Measurements from ENCODE around the gene DTX1.

DTX1 gene

DNA sequence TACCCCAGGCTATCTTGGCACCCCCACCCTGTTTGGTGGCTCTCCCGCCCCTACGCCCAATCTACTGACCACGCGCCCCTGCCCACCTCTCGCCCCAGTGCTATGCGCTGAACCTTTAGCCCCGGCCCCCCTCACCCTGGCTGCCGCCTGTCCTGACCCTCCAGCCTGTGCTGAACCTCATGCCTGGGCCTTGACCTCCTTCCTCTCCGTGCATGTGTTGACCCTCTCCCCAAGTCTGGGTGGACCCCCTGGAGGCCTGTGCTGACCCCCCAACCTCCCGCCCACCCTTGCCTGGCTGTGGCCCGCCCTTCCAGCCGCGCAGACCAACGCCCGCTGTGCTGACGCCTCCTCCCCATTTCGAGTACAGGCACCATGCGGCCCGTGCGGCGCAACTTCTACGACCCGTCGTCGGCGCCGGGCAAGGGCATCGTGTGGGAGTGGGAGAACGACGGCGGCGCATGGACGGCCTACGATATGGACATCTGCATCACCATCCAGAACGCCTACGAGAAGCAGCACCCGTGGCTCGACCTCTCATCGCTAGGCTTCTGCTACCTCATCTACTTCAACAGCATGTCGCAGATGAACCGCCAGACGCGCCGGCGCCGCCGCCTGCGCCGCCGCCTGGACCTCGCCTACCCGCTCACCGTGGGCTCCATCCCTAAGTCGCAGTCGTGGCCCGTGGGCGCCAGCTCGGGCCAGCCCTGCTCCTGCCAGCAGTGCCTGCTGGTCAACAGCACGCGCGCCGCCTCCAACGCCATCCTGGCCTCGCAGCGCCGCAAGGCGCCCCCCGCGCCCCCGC, 20.7 kb downstream of the DTX1 start:
- no peak for TF ChIP-seq POLR2A (IDR thresholded peaks at IDR 0.05; ENCODE audit: extremely low read depth, insufficient read length)
- TF ChIP-seq, protein P1, sequence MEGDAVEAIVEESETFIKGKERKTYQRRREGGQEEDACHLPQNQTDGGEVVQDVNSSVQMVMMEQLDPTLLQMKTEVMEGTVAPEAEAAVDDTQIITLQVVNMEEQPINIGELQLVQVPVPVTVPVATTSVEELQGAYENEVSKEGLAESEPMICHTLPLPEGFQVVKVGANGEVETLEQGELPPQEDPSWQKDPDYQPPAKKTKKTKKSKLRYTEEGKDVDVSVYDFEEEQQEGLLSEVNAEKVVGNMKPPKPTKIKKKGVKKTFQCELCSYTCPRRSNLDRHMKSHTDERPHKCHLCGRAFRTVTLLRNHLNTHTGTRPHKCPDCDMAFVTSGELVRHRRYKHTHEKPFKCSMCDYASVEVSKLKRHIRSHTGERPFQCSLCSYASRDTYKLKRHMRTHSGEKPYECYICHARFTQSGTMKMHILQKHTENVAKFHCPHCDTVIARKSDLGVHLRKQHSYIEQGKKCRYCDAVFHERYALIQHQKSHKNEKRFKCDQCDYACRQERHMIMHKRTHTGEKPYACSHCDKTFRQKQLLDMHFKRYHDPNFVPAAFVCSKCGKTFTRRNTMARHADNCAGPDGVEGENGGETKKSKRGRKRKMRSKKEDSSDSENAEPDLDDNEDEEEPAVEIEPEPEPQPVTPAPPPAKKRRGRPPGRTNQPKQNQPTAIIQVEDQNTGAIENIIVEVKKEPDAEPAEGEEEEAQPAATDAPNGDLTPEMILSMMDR (IDR thresholded peaks at IDR 0.05; ENCODE audit: low read depth, low read length) = no peak
- TF ChIP-seq, protein P2, sequence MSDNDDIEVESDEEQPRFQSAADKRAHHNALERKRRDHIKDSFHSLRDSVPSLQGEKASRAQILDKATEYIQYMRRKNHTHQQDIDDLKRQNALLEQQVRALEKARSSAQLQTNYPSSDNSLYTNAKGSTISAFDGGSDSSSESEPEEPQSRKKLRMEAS (IDR thresholded peaks at IDR 0.05; ENCODE audit: low read depth, low read length) = no peak
- no peak for TF ChIP-seq MYC (IDR thresholded peaks at IDR 0.05; ENCODE audit: low read depth, low read length)
- H3K4me3 ChIP-seq (ENCODE audit: low read depth, low read length) = no peak overlapping the region
- DNase-seq (ENCODE audit: low read depth) = no peak

DNA sequence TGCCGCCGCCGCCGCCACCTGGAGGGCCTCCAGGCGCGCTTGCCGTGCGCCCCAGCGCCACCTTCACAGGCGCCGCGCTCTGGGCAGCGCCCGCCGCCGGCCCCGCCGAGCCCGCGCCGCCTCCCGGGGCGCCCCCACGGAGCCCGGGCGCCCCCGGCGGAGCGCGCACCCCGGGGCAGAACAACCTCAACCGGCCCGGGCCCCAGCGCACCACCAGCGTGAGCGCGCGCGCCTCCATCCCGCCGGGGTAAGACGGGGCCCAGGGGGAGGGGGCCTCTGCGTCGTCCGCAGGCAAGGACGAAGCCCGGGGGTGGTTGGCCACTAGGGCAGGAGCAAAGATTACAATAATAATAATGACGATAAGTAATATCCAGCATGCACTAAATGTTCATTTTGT, 21.3 kb downstream of the DTX1 start:
- TF ChIP-seq, protein P2 (IDR thresholded peaks at IDR 0.05; ENCODE audit: low read depth, low read length) = no peak
- no peak for TF ChIP-seq POLR2A (IDR thresholded peaks at IDR 0.05; ENCODE audit: extremely low read depth, insufficient read length)
- TF ChIP-seq, protein P1 (IDR thresholded peaks at IDR 0.05; ENCODE audit: low read depth, low read length) = no peak
- no peak for TF ChIP-seq MYC (IDR thresholded peaks at IDR 0.05; ENCODE audit: low read depth, low read length)
- DNase-seq (ENCODE audit: low read depth) = no peak
- H3K4me3 ChIP-seq (ENCODE audit: low read depth, low read length) = no peak overlapping the region

DNA sequence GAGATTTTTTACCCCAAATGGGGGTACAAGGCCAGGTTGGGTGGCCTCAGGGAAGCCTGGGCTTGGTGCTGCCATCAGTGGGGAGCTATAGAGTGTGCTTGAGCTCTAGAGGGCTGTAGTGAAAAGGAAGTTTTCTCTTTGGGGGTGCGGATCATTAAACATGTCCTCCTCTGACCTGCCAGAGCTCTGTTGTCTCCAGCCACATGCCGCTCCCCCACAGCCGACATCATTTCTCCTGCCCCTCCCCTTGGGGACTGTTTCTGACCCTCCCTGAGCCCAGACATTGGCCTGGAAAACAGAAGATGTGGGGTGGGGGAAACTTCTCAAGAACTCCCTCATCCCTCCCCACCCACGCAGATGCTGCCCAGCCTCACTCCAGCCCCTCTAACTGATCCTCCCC, 25.3 kb downstream of the DTX1 start:
- no peak overlapping the region for H3K4me3 ChIP-seq (ENCODE audit: low read depth, low read length)
- TF ChIP-seq, protein P2 (IDR thresholded peaks at IDR 0.05; ENCODE audit: low read depth, low read length) = no peak
- no peak for TF ChIP-seq POLR2A (IDR thresholded peaks at IDR 0.05; ENCODE audit: extremely low read depth, insufficient read length)
- TF ChIP-seq MYC (IDR thresholded peaks at IDR 0.05; ENCODE audit: low read depth, low read length) = no peak
- TF ChIP-seq, protein P1 (IDR thresholded peaks at IDR 0.05; ENCODE audit: low read depth, low read length) = no peak
- no peak for DNase-seq (ENCODE audit: low read depth)

DNA sequence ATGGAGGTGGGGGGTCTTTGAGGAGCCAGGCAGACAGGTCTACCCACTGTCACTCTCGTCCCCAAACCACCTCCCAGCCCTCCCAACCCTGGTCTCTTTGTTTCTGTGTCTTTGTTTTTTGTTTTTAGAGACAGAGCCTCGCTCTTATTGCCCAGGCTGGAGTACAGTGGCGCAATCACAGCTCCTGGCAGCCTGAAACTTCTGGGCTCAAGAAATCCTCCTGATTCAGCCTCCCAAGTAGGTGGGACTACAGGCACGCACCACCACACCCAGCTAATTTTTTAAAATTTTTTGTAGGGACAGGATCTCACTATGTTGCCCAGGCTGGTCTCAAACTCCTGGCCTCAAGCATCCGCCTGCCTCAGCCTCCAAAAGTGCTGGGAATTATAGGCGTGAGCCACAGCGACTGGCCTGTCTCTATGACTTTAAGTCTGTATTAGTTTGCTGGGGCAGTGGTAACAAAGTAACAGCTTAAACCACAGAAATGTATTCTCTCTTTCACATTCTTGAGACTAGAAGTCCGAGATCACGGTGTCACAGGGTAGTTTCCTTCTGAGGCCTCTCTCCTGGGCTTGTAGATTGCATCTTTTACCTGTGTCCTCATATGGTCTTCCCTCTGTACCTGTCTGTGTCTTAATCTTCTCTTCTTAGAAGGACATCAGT, 26.1 kb downstream of the DTX1 start:
- TF ChIP-seq, protein P1 (IDR thresholded peaks at IDR 0.05; ENCODE audit: low read depth, low read length) = no peak
- TF ChIP-seq MYC (IDR thresholded peaks at IDR 0.05; ENCODE audit: low read depth, low read length) = no peak
- H3K4me3 ChIP-seq (ENCODE audit: low read depth, low read length) = no peak overlapping the region
- DNase-seq (ENCODE audit: low read depth) = no peak

DNA sequence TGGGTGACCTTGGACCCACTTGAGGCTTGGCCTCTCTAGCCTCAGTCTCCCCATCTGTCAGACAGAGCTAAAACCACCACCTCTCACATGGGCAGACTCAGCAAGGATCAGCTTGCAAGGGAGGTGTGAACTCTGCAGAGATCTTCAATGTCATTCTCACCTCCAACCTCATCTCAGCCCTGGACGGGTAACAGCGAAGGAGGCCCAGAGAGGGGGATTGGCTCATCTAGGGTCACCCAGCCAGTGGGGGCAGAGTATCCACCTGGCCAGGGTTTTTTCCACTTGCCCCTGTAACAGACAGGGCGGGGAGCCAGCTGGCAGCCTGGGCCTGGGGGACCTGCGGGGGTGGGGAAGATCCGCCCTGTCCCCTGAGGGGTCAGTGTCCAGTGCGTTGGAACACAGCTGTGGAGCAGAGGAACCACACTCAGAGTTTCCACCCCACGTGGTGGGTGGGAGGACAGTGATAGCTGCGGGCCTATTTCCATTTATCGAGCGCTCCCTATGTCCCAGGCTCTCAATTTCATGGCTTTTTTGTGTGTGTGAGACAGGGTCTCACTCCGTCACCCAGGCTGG, 27.4 kb downstream of the DTX1 start:
- DNase-seq (ENCODE audit: low read depth) = no peak
- TF ChIP-seq POLR2A (IDR thresholded peaks at IDR 0.05; ENCODE audit: extremely low read depth, insufficient read length) (no peak), MYC (IDR thresholded peaks at IDR 0.05; ENCODE audit: low read depth, low read length) (no peak)
- TF ChIP-seq, protein P1 (IDR thresholded peaks at IDR 0.05; ENCODE audit: low read depth, low read length) = no peak
- TF ChIP-seq, protein P2 (IDR thresholded peaks at IDR 0.05; ENCODE audit: low read depth, low read length) = no peak
- H3K4me3 ChIP-seq (ENCODE audit: low read depth, low read length) = no peak overlapping the region

Data from NB4 (cell line).